Measurements from ENCODE around the gene AFG3L2. TPM values are rescaled to one million over a fixed set of nuclear protein-coding genes. Genes with fewer than 3 reads are reported as not detected.

Gene AFG3L2
- total RNA-seq, 1 donor from 2014 or later = 55.3 TPM

DNA sequence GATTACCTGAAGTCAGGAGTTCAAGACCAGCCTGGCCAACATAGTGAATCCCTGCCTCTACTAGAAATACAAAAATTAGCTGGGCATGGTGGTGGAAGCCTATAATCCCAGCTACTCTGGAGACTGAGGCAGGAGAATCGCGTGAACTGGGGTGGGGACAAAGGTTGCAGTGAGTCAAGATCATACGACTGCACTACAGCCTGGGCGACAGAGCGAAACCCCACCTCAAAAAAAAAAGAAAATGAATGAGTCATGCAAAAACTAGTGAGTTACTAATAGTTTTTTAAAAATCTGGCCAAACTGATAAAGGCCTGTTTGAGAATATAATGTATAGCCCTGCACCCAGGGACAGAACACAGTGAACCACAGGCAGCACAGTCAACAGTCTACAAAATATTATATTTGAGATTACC, 17.5 kb downstream of the AFG3L2 start:
- Mint-ChIP-seq H3K4me3 (no peak overlapping the region), H3K27me3 (ENCODE audit: low read depth) (no peaks in the 10 kb centered on the region), H3K4me1 (no peaks in the 10 kb centered on the region), H3K36me3 (ENCODE audit: low read depth) (peaks cover 12% of the 10 kb centered on the region), H3K27ac (ENCODE audit: unreplicated experiment) (no peak overlapping the region), H3K9me3 (no peaks in the 10 kb centered on the region)
- TF ChIP-seq, protein P1, sequence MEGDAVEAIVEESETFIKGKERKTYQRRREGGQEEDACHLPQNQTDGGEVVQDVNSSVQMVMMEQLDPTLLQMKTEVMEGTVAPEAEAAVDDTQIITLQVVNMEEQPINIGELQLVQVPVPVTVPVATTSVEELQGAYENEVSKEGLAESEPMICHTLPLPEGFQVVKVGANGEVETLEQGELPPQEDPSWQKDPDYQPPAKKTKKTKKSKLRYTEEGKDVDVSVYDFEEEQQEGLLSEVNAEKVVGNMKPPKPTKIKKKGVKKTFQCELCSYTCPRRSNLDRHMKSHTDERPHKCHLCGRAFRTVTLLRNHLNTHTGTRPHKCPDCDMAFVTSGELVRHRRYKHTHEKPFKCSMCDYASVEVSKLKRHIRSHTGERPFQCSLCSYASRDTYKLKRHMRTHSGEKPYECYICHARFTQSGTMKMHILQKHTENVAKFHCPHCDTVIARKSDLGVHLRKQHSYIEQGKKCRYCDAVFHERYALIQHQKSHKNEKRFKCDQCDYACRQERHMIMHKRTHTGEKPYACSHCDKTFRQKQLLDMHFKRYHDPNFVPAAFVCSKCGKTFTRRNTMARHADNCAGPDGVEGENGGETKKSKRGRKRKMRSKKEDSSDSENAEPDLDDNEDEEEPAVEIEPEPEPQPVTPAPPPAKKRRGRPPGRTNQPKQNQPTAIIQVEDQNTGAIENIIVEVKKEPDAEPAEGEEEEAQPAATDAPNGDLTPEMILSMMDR (conservative IDR thresholded peaks at IDR 0.05) = no peak
- no peak for DNase-seq (ENCODE audit: low read depth, low spot score)

DNA sequence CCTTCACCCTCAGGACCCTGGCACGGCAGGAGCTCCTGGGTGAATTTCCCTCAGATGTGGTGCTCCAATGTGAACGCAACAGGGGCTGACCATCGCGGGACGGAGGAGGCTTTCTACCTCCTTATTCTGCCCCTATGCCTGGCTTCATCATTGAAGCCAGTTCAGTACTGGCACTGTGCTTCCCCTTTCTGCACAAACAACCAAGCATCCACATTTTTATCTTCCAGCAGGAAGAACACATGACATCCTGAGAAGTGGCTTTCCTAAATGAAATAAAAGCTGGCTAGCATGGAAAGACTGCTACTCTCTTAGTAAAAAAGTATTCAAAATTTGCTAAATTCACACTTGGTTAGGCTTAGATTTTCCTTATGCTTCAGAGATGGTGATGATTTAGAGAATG, 24.8 kb downstream of the AFG3L2 start:
- peaks cover 16% of the 10 kb centered on the region for H3K36me3 Mint-ChIP-seq (ENCODE audit: low read depth)

DNA sequence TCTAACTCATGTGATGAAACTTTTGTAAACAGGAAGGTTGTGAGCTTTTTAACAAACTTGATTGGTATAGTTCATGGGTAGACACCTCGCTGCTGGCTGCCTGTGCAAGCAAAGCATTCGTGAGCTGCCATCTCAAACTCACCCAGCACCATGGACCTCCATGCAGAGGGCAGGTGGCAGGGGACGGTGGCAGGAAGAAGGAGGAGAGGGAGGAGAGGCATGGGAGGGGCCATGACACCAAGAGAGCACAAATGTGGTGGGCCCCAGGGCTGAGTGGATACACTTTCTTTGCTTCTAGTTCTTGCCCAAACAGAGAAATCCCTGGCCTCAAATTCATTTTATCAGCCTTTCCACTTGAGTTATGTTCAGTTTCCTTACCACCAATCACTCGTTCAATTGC, 29.1 kb downstream of the AFG3L2 start:
- Mint-ChIP-seq H3K9me3 (no peaks in the 10 kb centered on the region), H3K27me3 (ENCODE audit: low read depth) (no peaks in the 10 kb centered on the region), H3K4me3 (no peak overlapping the region), H3K4me1 (no peaks in the 10 kb centered on the region), H3K27ac (ENCODE audit: unreplicated experiment) (no peak overlapping the region), H3K36me3 (ENCODE audit: low read depth) (peaks cover 20% of the 10 kb centered on the region)
- DNase-seq (ENCODE audit: low read depth, low spot score) = no peak
- TF ChIP-seq, protein P1 (conservative IDR thresholded peaks at IDR 0.05) = no peak

More for the DNA sequence above, 24.8 kb downstream of the AFG3L2 start:
- DNase-seq (ENCODE audit: low read depth, low spot score) = no peak
- Mint-ChIP-seq H3K27ac (ENCODE audit: unreplicated experiment) (no peak overlapping the region), H3K9me3 (no peaks in the 10 kb centered on the region), H3K4me1 (no peaks in the 10 kb centered on the region), H3K4me3 (no peak overlapping the region), H3K27me3 (ENCODE audit: low read depth) (no peaks in the 10 kb centered on the region)
- TF ChIP-seq, protein P1 (conservative IDR thresholded peaks at IDR 0.05) = no peak

DNA sequence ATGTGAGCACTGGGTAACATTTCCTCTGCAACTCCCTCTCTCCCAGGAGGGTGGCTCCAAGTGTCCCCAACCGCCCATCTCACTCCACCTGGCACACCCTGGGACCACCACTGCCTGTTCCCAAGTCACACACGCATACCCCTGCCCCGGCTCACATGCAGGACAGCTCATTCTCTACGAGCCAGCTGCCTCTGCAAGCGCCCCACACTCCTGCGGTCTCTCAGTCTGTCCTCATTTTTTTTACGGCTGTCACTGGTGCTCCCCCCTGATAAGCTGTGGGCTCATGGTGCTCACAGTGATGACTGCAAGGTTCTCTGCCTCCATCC, 30.8 kb downstream of the AFG3L2 start:
- no peaks in the 10 kb centered on the region for H3K4me1 Mint-ChIP-seq
- DNase-seq (ENCODE audit: low read depth, low spot score) = no peak
- TF ChIP-seq, protein P1 (conservative IDR thresholded peaks at IDR 0.05) = no peak
- H3K9me3 Mint-ChIP-seq = no peaks in the 10 kb centered on the region
- H3K27ac Mint-ChIP-seq (ENCODE audit: unreplicated experiment) = no peak overlapping the region
- H3K36me3 Mint-ChIP-seq (ENCODE audit: low read depth) = peaks cover 30% of the 10 kb centered on the region
- no peak overlapping the region for H3K4me3 Mint-ChIP-seq
- H3K27me3 Mint-ChIP-seq (ENCODE audit: low read depth) = no peaks in the 10 kb centered on the region

DNA sequence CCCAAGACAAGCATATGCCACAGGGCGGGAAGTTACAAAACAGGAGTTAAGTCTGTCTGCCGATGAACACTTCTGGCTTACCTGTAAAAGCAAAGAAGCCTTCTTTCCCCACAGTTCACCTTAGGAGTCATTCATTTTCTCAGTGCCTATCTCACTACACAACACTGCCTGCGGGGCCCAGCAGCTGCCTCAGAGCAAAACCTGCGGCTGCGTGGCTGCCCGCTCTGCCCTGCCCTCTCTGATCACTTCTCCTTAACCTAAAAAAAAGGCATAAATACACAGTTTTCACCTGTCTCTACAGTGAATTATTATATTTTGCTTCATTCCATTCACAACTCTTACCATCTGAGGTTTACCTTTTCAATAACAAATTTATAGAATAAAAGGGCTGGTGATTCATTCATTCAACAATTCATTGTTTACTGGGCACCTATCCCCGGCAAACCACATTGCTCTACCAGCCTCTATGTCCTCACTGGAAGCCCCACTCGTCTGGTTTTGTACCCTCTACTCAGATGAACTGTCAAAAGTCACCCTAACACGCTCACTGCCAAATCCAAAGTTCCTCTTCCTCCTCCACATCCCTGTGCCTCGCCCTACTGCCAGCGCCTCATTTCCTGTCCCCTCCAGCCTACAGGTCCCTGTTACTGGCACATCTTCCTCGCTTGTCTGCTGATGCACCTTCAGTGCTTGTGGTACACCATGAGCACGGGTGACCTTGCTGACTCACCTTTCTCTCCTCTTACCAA, 31.4 kb downstream of the AFG3L2 start:
- no peak for DNase-seq (ENCODE audit: low read depth, low spot score)
- no peak overlapping the region for H3K4me3 Mint-ChIP-seq
- peaks cover 28% of the 10 kb centered on the region for H3K36me3 Mint-ChIP-seq (ENCODE audit: low read depth)
- TF ChIP-seq, protein P1 (conservative IDR thresholded peaks at IDR 0.05) = no peak
- no peak overlapping the region for H3K27ac Mint-ChIP-seq (ENCODE audit: unreplicated experiment)
- no peaks in the 10 kb centered on the region for H3K27me3 Mint-ChIP-seq (ENCODE audit: low read depth)
- H3K4me1 Mint-ChIP-seq = no peaks in the 10 kb centered on the region
- H3K9me3 Mint-ChIP-seq = no peaks in the 10 kb centered on the region
